ENCODE data around the gene CREM. TPM values are rescaled to one million over a fixed set of nuclear protein-coding genes. Genes with fewer than 3 reads are reported as not detected.

CREM gene
- total RNA-seq, 1 experiment from 2014 or later, result 21.4 TPM

DNA sequence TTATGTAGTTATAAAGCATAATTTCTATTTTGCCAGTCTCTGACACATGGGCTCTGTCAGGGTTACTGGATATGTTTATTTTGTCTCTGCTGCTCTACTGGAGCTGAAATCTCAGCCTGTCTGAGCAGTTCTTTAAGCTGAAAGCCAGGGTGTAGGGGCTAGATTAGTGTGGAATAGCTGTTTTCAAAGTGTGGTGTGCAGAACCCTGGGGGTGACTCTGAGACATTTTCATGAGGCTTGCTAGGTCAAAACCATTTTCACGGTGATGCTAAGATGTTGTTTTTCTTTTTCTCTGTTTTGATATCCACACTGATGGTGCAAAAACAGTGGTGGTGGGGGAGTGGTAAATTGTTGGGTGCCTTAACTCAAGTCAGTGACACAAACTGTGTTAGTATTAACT is 45.5 kb downstream of the CREM start:
- H3K27ac ChIP-seq (ENCODE audit: low read depth, low read length), result no peak overlapping the region
- ATAC-seq, result no peak
- no peaks in the 10 kb centered on the region for H3K36me3 ChIP-seq (ENCODE audit: control insufficient read depth in 1 of 2, insufficient read depth in 2 of 2, low read length in 2 of 2)
- no peaks in the 10 kb centered on the region for H3K9me3 ChIP-seq (ENCODE audit: control insufficient read depth in 1 of 2, insufficient read depth in 1 of 2, low read depth in 1 of 2, low read length in 2 of 2)
- intact Hi-C loops (cut with micrococcal nuclease), result no loop called here
- no peak for DNase-seq (ENCODE audit: low read depth, low spot score)
- H3K9me2 ChIP-seq (ENCODE audit: insufficient read depth), result no peaks in the 10 kb centered on the region
- POLR2A ChIA-PET, result no interaction called here
- H2AFZ ChIP-seq (ENCODE audit: low read depth, low read length, poor library complexity, severe bottlenecking), result no peak overlapping the region
- H3K79me2 ChIP-seq (ENCODE audit: insufficient read depth, low read length), result no peaks in the 10 kb centered on the region
- H4K20me1 ChIP-seq (ENCODE audit: insufficient read depth), result no peaks in the 10 kb centered on the region
- BruUV-seq (replicated peaks), result no TSS peak
- H3K27me3 ChIP-seq (ENCODE audit: insufficient read depth, low read length), result no peaks in the 10 kb centered on the region
- H3K4me3 ChIP-seq (replicated peaks in 1 of 2; ENCODE audit: low read depth in 1 of 2, low read length in 2 of 2), result no peak overlapping the region
- no peaks in the 10 kb centered on the region for H3K4me1 ChIP-seq (ENCODE audit: control insufficient read depth in 1 of 2, insufficient read depth in 2 of 2, low read length in 2 of 2)
- RAD21 ChIA-PET (ENCODE audit: low non-redundant PET in 1 of 2, low total read pairs in 2 of 2, uncharacterized antibody in 2 of 2, unreplicated experiment in 2 of 2), result no interaction called here
- TF ChIP-seq CBX3 (IDR thresholded peaks at IDR 0.05; ENCODE audit: low read depth) (no peak), ELF1 (IDR thresholded peaks at IDR 0.05; ENCODE audit: borderline replicate concordance, low read depth) (no peak), SRF (IDR thresholded peaks at IDR 0.05; ENCODE audit: low read depth) (no peak), EZH2 (IDR thresholded peaks at IDR 0.05) (no peak)
- TF ChIP-seq, protein P1, sequence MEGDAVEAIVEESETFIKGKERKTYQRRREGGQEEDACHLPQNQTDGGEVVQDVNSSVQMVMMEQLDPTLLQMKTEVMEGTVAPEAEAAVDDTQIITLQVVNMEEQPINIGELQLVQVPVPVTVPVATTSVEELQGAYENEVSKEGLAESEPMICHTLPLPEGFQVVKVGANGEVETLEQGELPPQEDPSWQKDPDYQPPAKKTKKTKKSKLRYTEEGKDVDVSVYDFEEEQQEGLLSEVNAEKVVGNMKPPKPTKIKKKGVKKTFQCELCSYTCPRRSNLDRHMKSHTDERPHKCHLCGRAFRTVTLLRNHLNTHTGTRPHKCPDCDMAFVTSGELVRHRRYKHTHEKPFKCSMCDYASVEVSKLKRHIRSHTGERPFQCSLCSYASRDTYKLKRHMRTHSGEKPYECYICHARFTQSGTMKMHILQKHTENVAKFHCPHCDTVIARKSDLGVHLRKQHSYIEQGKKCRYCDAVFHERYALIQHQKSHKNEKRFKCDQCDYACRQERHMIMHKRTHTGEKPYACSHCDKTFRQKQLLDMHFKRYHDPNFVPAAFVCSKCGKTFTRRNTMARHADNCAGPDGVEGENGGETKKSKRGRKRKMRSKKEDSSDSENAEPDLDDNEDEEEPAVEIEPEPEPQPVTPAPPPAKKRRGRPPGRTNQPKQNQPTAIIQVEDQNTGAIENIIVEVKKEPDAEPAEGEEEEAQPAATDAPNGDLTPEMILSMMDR (IDR thresholded peaks at IDR 0.05 in 2 of 3, conservative IDR thresholded peaks at IDR 0.05 in 1 of 3; ENCODE audit: borderline replicate concordance in 1 of 3, insufficient read depth in 1 of 3, low read depth in 2 of 3, low read length in 2 of 3), result no peak
- TF ChIP-seq, protein P2, sequence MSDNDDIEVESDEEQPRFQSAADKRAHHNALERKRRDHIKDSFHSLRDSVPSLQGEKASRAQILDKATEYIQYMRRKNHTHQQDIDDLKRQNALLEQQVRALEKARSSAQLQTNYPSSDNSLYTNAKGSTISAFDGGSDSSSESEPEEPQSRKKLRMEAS (IDR thresholded peaks at IDR 0.05), result no peak
- TF ChIP-seq, protein P3, sequence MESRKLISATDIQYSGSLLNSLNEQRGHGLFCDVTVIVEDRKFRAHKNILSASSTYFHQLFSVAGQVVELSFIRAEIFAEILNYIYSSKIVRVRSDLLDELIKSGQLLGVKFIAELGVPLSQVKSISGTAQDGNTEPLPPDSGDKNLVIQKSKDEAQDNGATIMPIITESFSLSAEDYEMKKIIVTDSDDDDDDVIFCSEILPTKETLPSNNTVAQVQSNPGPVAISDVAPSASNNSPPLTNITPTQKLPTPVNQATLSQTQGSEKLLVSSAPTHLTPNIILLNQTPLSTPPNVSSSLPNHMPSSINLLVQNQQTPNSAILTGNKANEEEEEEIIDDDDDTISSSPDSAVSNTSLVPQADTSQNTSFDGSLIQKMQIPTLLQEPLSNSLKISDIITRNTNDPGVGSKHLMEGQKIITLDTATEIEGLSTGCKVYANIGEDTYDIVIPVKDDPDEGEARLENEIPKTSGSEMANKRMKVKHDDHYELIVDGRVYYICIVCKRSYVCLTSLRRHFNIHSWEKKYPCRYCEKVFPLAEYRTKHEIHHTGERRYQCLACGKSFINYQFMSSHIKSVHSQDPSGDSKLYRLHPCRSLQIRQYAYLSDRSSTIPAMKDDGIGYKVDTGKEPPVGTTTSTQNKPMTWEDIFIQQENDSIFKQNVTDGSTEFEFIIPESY (IDR thresholded peaks at IDR 0.05; ENCODE audit: extremely low read depth, insufficient replicate concordance, low read length), result no peak
- no peak overlapping the region for H3K9ac ChIP-seq (ENCODE audit: low read length)
- no peak overlapping the region for H3K4me2 ChIP-seq (ENCODE audit: low read length)
- CTCF ChIA-PET, result no interaction called here

All from HCT116 (cell line).